Thoracic aorta (tissue), 2 donors: ENCODE data around the gene PLA2G6. TPM values are rescaled to one million over a fixed set of nuclear protein-coding genes. Genes with fewer than 3 reads are reported as not detected.

ENCODE experiments used
- ATAC-seq: fragments of 150-250 bp; one replicate; pipeline ENCODE4 v1.8.0; 2017; ENCODE audit warnings: low read depth; ENCODE audit not compliant: insufficient number of reproducible peaks, low FRiP score
- DNase-seq: peaks from one replicate; pipeline ENCODE4 v3.0.0-alpha.2; 2020; ENCODE audit warnings: low spot score
- H3K27ac ChIP-seq, 2 donors: fragments of 200-600 bp; sonication (generic); 1 replicate in 1 of 2; 2 replicates in 1 of 2; pipeline ENCODE4 v1.5.1; 2016; ENCODE audit warnings: mild to moderate bottlenecking in 2 of 2, moderate library complexity in 2 of 2
- H3K27me3 ChIP-seq: fragments of 200-600 bp; sonication (generic); replicated peaks from 2 replicates; pipeline ENCODE4 v1.6.0; 2016; ENCODE audit warnings: mild to moderate bottlenecking; ENCODE audit not compliant: insufficient read depth
- H3K36me3 ChIP-seq: fragments of 200-600 bp; sonication (generic); one replicate; pipeline ENCODE4 v1.5.1; 2016
- H3K4me1 ChIP-seq, 2 donors: fragments of 200-600 bp; sonication (generic); 1 replicate in 1 of 2; 2 replicates in 1 of 2; pipeline versions ENCODE4 v1.5.1 to v1.6.0; 2016; ENCODE audit warnings: low read depth in 2 of 2, mild to moderate bottlenecking in 1 of 2; ENCODE audit not compliant: control insufficient read depth in 1 of 2
- H3K4me3 ChIP-seq: fragments of 200-600 bp; sonication (generic); 2 replicates; pipeline ENCODE4 v1.5.1; 2016; ENCODE audit warnings: mild to moderate bottlenecking
- H3K9me3 ChIP-seq: fragments of 200-600 bp; sonication (generic); 2 replicates; pipeline ENCODE4 v1.5.1; 2016
- CTCF ChIP-seq: fragments of 200-600 bp; sonication (generic); IDR thresholded peaks from one replicate; pipeline ENCODE4 v1.5.1; 2019; ENCODE audit warnings: antibody characterized with exemption
- total RNA-seq, 2 donors: library from RNA; depleted of rRNA; stranded (reverse); fragments of >200 nt; gene quantifications; one replicate each; pipeline versions ENCODE4 v1.1.0 to v1.2.3, GENCODE V29; 2016

The PLA2G6 gene
- total RNA-seq, 2 donors from 2014 or later: 27.4 to 50.4 TPM

GRCh38 chr22:38196791-38197419 lies 15.3 kb upstream of the PLA2G6 start:
- Histone ChIP-seq H3K27ac (no peak overlapping the region), H3K36me3 (no peaks in the 10 kb centered on the region), H3K4me1 (peaks cover 0 to 6% of the 10 kb centered on the region in 2 donors), H3K27me3 (no peaks in the 10 kb centered on the region), H3K4me3 (no peak overlapping the region), H3K9me3 (no peaks in the 10 kb centered on the region)
- DNase-seq (no peak), ATAC-seq (no peak)
- no peak for TF ChIP-seq CTCF

GRCh38 chr22:38193580-38193979 lies 11.9 kb upstream of the PLA2G6 start:
- no peak for DNase-seq
- Histone ChIP-seq H3K27ac (no peak overlapping the region), H3K27me3 (no peaks in the 10 kb centered on the region), H3K4me1 (peaks cover 0 to 6% of the 10 kb centered on the region in 2 donors), H3K36me3 (no peaks in the 10 kb centered on the region), H3K9me3 (no peaks in the 10 kb centered on the region), H3K4me3 (no peak overlapping the region)
- peak; percentile 22 for ATAC-seq
- TF ChIP-seq CTCF: no peak

- Histone ChIP-seq H3K4me3 (no peak overlapping the region), H3K36me3 (no peaks in the 10 kb centered on the region), H3K9me3 (no peaks in the 10 kb centered on the region), H3K27ac (no peak overlapping the region), H3K27me3 (no peaks in the 10 kb centered on the region), H3K4me1 (peaks cover 0 to 6% of the 10 kb centered on the region in 2 donors)
- no peak for TF ChIP-seq CTCF
- ATAC-seq (no peak), DNase-seq (no peak)
Measured at GRCh38 chr22:38192475-38192863, 10.8 kb upstream of the PLA2G6 start.

GRCh38 chr22:38191731-38192474 lies 10.3 kb upstream of the PLA2G6 start:
- H3K27ac ChIP-seq: no peak overlapping the region

More at GRCh38 chr22:38191731-38192474, 10.3 kb upstream of the PLA2G6 start:
- DNase-seq: no peak
- Histone ChIP-seq H3K4me3 (no peak overlapping the region), H3K36me3 (no peaks in the 10 kb centered on the region), H3K27me3 (no peaks in the 10 kb centered on the region), H3K4me1 (peaks cover 0 to 6% of the 10 kb centered on the region in 2 donors), H3K9me3 (no peaks in the 10 kb centered on the region)
- no peak for ATAC-seq
- no peak for TF ChIP-seq CTCF
